Inferior parietal cortex (tissue), 1 donor: Measurements from ENCODE around the gene RHCG.
"Not testable (repeated sequence)": the region's sequence is repeated elsewhere in the genome, so short reads cannot be mapped to it uniquely, and the experiment has no call there.

Experiments used
- DNase-seq: peaks from one replicate; pipeline ENCODE4 v3.0.0-alpha.2; 2016; ENCODE audit errors: extremely low spot score

RHCG gene

DNA sequence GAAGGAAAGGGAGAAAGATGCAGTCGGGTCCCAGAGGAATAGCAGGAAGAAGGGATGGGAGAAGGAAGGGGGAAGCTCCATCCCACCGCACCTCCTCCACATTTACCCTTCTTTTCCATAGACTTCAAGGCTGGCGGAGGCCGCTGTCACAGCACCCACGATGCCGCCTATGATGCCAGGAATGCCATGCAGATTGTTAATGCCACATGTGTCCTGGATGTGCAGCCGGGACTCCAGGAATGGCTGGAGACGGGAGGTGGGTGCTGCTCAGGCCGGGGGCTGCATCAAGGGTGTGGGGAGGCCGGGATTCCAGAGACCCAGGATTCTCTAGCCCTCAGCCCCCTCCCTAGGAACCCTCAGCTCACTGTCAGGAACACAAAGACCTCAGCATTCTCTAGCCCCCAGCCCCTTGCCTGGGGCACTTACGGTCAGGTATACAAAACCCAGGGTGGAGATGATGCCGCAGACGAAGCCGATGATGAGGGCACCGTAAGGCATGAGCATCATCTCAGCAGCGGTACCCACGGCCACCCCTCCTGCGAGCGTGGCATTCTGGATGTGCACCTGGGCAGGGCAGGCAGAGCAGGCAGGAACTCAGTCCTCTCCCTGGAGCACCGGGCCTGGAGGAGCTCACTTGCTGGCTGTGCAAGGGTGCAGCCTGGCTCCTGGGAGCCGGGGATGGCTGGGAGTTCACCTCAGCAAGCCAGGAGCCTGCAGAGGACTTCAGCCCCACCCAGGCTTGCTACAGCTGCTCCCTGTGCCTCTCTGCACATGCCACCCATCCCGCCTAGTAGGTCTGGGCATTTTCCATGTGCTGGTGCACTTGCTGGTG is 18.8 kb downstream of the RHCG start:
- DNase-seq: no peak

DNA sequence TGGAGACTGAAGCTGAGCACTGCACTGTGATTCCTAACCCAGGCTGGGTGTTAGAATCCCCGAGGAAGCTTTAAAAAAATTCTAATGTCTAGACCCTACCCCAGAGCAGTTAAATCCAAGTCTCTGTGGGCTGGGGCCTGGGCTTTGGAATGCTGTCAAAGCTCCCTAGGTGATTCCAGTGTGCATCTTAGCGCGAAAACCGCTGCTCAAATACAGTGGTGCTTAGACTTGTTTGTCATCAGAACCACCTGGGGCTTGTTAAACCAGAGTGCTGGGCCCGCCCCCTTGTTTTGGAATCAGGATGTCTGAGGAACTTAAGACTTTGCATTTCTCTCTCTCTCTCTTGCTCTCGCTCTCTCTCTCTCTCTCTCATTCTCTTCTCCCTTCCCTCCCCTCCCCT is 20.7 kb downstream of the RHCG start:
- no peak for DNase-seq

DNA sequence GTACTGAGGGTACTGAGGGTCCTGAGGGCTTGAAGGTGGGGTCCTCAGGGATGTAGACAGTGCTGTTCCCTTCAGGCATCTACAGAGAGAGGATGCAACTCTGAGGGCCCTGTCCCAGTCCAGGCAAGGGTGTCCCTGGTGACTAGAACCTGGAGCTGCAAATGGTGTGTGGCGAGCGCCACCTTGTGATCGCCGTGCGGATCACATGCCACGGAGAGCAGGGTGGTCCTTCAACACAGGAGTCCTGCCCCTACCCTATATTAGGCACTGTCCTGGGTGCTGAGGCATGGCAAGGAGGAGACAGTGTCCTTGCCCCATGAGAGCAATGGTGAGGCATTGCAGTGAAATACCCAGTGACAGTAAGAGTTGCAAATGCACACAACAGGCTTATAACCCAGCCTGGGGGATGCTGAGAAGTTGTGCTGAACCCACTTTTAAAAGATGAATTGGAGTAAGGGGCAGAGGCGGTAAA is 23.6 kb downstream of the RHCG start:
- DNase-seq: no peak

DNA sequence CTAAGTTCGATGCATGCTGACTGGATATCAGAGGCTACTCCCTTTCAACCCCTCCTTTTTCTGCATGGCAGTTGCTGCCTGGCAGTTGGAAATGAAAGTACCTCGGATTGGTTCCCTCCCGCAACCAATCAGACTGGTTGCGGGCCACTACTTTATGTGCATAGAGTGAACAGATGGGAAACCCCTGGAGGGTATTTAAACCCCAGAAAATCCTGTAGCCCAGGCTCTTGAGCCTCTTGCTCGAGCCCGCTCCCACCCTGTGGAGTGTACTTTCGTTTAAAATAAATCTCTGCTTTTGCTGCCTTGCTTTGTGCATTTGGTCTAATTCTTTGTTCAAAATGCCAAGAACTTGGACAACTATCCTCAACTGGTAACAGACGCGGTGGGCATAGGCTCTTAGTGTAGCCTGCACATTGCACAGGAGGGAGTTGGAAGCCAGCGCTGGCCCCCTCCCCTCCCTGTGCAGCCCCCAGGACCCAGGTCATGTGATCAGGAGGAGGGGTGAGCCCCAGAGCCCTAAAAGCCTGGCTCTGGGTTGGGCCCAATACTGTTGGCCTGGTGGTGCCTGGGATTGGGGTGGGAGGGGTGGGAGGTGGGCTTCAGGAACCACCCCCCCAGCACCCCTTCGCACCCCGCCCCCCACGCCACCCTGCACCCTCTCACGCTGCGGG is 26.8 kb downstream of the RHCG start:
- DNase-seq: no peak

DNA sequence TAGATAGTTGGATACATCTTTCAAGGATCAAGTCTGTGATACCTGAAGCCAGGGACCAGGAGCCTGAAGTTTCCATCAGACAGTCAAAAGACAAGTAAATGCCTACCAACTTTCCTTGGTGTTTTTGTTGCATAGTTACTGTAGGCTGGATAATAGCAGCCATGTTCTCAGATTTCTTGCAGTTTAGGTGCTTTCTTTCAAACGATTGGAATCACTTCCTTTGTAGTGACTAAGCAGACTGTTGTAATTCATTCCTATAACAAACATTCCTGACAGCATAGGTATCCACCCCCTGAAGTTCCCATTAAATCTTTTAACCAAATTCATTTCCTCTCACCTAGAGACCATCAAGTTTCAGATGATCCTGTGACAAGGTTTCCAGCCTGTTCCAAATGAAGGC is 27.6 kb downstream of the RHCG start:
- DNase-seq: not testable (repeated sequence)

DNA sequence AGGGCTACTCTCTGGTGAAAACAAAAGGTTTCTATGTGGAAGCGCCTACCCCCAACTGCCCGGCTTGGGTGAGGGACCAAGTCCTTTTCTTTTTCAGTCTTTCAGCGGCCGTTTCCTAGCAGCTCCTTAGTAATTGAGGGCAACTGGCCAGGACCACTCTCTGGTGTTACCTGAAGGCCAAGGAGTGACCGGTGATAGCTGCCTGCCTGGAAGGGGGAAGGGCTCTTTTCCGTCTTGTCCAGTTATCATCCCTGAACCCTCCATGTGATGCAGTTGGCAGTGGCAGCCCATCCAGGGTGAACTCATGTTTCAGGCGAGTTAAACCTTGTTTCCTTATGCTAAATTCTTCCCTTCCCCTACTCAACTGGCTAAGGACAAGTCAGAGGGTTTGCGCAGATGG is 33.3 kb downstream of the RHCG start:
- no peak for DNase-seq

DNA sequence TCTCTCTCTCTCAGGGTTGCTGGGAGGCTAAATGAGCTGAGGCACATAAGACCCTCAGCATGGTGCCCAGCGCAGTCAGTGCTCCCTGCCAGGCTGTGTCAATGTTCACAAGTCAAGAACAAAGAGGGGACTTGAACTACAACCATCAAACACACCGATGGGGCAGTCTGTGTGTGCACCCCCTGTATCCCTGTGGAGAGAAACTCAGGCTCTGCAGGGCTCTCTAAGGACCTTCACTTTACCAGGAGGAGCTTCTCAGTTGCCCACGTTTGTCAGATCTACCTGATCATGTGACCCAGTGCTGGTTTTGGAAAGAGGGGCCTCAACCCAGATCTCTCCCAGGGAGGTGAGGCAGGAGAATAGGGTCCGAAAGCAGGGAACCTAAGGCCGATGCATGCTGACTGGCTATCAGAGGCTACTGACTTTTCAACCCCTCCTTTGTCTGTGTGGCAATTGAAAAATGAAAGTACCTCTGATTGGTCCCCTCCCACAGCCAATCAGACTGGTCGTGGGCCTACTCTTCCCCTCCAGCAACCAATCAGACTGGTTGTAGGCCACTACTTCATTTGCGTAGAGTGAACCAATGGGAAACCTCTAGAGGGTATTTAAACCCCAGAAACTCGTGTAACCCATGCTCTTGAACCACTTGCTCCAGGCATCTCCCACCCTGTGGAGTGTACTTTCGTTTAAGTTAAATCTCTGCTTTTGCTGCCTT is 34.0 kb downstream of the RHCG start:
- DNase-seq: peak; percentile 82

DNA sequence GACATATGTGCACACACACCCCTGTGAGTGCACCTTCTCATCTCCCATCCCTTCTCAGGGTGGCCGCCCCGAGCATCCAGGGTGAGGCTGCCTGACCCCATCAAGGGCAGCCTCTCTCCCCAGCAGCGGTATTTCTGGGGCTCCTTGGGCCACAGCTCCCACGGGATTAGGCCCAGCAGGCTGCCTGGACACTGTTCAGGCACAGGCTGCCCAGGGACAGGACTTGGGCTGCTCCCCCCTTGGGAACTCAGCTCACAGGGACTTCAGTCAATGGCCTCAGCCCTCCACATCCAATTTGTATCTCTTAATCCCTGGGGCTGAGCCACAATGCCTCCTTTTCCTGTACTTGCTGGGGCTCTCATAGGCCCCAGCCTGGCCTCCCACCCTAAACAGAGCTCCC is 35.0 kb downstream of the RHCG start:
- no peak for DNase-seq

DNA sequence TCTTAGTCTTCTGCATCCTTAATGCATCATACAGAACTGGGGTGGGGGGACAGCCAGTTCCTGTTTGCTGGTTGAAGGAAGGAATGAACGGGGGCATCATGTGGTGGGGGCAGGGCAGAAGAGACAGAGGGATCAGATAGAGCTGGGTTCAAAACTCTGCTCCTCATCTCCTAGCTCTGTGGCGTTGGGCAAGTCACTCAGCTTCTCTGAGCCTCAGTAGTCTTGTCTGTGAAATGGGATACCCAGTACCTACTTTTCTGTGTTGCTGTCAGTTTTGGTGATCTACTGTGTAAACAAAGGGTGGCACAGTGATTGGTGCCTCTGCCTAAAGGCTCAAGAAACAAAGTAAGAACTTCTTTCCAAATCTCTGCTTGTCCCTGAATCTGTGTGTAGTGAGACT is 36.3 kb downstream of the RHCG start:
- DNase-seq: no peak

DNA sequence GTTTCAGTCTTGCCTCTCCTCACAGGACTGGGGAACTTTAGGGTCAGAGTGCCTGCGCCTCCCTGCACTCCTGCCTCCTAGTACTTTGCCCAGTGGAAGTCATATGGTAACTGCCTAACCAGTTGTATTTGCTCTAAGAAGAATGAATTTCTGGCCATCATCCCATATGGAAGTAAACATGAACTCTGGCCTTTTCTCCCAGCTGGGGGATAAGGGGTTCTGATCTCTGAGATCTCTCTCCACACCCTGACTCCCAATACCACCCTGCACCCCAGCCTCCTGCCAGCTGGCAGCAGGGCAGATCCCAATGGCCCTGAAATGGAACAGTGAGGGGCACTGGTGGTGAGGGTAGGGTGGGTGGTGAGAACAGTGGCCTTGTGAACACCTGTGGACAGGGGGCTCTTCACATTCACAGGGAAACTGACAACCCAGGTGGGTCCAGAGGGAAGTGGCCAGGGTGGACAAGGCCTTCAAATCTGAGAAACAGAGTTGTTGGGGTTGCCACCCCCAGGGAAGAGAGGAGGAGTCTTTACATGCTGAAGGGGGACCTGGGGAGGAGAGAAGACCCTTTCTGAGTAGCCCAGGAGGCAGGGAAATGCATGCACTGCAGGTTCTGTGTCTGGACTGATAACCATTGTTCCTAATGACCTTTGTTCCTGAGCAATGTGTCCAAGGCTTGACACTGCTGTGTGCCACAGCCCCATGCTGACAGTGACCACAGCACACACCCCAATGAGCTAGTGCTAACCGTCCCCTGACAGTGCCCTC is 36.9 kb downstream of the RHCG start:
- DNase-seq: no peak

DNA sequence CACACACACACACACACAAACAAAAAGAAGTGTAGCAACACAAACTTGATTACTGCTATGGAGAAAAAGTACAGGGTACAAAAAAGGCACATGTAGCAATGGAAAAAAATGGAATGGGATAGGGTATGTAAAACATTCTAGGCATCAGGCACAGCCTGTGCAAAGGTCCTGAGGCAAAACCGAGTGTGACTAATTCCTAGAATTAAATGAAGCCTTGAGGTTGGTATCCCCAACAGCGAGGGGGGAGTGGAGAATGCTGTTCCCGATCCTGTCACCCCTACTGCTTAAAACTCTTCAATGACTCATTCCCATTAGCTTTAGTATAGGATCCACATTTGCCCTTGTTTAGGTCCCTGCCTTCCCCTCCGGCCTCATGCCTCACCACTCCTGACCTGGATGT is 37.9 kb downstream of the RHCG start:
- DNase-seq: no peak

DNA sequence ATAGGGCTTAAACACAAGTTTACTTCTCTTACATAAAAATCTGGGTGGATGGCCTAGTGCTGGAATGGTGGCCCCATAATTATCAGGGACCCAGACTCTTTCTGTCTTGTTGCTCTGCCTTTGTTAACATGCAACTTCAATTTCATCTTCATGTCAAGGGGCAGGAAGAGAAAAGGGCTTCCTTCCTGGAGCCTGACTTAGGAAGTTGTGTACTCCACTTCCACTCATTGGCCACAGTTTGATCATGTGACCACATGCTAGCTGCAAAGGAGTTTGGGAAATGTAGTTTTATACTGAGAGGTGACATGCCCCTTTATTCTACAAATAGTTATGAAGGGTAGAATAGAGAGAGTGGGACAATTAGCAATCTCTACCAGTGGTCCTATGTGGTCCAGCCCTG is 39.3 kb downstream of the RHCG start:
- no peak for DNase-seq

DNA sequence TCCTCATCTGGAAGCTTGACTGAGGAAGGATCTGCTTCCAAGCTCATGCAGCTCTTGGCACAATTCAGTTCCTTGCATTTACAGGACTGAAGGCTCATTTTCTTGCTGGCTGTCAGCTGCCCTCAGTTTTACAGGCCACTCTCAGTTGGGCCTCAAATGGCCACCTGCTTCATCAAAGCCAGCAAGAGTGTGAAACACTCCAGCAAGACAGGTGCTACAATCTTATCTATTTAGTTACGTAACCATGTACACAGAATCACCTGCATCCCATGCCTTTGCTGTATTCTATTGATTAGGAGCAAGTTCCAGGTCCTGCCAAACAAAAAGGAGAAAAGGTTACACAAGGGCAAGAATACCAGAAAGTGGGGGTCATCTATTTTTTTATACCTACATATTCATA is 40.8 kb downstream of the RHCG start:
- DNase-seq: no peak

DNA sequence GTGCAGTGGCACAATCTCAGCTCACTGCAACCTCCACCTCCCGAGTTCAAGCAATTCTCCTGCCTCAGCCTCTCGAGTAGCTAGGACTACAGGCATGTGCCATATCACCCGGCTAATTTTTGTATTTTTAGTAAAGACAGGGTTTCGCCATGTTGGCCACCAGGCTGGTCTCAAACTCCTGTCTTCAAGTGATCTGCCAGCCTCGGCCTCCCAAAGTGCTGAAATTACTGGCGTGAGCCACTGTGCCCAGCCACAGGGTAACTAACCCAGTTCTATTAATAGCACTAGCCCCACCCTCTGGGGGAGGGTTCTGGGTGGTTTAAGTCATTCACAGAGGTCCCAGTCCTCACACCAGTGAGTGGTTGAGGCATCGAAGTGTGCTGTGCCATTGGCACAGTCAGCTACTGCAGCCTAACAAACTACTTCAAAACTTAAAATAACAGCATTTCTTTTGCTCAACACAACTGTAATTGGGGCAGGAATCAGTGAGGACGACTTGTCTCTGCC is 44.0 kb downstream of the RHCG start:
- no peak for DNase-seq

DNA sequence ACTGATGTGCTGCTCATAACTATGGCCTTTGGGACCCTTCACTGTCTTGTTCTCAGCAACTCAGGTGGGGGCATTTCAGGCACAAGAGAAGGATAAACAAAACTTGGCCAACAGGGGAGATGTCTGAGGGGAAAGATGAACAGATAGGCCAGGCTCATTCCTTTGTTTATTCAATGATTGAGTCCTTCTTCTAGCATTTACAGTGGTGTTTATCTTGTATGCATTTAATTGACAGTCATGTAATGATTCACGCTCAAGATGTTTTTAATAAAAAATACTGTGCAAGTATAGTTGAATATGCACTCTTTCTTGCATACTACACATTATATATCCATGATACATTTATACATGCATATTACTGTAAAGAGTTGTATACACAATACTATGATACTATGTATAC is 44.5 kb downstream of the RHCG start:
- DNase-seq: no peak

DNA sequence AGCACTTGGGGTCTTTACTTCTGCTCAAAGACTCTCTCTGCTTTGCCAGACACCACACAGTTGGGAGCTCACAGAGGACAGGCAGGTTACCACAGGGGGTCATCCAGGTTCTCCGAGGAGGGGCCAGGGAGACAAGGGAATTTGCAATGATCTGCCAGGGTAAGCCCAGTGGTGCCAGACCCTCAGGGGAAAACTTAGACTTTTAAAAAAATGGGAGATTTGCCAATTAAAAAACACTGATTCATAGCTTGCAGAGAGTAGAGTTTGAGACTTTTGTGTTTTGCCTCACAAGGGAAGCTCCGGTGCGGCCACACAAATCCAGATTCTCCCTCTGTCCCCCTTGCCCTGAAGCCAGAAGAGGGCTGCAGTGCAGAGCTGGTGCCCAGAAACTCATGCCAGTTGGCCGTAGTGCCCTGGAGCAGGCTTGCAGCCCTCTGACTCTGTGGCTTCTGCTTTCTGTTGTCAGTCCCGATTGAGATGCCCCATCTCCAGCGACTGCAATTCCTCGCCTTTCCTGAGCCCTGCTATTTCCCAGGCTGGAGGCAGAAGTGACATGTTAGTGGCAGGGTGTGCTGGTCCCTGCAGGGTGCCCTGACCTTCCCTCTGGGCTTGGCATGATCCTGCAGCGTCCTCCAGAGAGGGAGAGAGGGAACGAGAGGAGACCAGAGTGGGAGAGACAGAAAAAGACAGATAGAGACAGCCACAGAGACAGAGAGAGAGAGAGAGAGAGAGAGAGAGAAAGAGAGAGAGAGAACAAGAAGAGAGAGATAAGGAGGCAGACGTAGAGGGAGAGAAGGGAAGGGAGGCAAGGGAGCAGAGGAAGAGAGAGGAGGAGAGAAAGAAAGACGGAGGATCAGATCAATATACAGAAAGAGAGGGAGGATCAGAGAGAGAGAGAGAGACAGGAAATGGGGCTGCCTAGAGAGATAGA is 46.0 kb downstream of the RHCG start:
- DNase-seq: no peak

DNA sequence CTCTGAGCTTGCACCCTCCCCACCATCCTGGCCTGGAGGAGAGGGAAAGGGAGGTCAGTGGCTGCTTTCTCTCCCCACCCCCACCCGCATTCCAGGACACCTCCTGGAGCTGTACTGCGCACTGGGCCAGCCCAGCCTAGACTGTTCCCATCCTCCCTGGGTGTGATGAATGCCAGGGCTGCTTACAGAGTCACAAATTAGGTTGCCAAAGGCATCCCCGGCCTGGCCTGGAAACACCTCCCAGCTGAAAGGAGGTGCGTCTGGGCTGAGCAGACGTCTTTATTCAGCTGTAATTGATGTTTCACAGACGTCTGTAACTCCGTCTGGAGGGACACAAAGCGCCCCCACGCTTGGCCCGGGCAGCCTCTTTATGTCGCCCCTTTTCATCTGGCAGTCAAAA is 47.6 kb downstream of the RHCG start:
- DNase-seq: no peak

DNA sequence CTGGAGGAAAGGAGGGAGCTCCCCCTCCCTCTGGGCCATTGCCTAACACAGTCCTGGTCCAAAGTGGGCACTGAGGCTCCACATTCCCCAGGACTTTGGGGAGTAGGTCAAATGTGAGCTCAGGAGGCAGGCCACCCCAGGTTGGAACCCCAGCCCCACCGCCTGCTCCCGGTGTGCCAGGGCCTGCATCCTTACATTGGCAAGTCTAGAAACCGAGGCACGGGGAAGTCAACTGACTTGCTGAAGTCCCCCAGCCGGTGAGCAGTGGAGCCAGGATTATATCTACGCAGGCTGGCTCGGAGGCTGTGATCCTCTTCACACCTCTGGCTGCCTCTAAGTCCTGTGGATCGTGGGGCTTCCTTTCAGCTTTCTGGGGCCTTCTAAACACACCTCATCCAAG is 48.7 kb downstream of the RHCG start:
- no peak for DNase-seq

DNA sequence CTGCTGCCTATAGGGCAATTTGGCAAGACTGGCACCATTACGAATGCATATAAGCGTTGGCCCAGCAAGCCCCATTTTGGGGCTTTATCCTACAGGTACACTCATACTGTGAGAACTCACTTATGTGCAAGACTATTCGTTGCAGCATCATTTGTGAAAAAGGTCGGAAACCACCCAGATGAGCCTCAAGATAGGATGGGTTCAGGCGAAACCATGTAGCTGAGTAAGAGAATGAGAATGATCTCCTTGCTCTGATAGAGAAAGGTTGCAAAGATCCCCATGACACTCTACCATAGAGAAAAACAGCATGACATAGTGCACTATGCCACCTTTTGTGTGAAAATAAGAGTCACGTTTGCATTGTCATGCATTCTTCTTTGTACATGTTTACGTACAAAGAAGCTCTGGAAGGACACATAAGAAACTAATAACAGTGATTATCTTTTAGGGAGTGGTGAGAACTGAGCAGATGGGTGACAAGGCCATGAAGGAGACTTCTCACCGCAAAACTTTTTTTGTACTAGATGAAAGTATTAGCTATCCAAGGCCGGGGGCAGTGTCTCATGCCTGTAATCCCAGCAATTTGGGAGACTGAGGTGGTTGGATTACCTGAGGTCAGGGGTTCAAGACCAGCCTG is 50.0 kb downstream of the RHCG start:
- no peak for DNase-seq

DNA sequence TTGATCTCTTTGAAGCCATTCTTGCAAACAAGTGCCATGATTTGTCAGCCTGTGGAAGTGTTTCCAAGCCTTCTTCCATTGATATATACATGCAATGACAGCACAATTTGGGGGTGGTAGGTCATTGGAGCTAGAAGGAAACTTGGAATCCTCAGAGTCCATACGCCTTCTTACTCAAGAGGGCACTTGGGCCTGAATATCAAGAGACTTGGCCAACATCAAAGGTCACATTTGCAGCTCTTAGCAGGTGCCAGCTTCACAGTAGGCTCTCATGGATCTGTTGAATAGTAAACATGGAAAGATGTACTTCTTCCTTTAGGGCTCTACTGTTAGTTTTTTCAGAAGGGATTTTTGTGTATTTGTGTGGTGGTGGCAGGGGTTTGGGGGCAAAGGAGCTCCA is 50.9 kb downstream of the RHCG start:
- no peak for DNase-seq
